HG02588 (cell line): ENCODE data around the gene TMEM39B.
"Not testable (repeated sequence)": the region's sequence is repeated elsewhere in the genome, so short reads cannot be mapped to it uniquely, and the experiment has no call there.

Source experiments
- ATAC-seq: cut with Tn5 transposase; IDR thresholded peaks from one replicate; pipeline ENCODE4 v1.9.1; 2021; ENCODE audit warnings: mild to moderate bottlenecking, moderate library complexity; ENCODE audit not compliant: unreplicated experiment

The TMEM39B gene

DNA sequence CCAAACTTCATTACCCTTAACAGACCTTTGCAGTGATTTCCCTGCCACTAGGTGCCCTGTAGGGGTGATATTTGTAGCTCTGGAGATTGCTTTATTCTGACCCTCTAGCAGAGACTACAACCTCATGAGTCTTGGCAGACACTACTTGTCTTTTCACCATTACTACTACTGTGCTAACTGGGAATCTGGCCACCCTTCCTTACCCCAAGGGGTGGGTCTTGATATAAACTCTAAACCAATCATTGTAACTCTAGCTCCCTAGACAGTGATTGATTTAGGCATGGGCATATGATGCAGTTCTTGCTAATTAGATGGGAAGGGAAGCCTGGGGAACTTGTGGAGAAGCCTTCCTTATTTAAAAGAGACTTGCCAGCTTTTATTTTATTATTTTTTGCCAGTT lies 39.0 kb downstream of the TMEM39B start:
- no peak for ATAC-seq

DNA sequence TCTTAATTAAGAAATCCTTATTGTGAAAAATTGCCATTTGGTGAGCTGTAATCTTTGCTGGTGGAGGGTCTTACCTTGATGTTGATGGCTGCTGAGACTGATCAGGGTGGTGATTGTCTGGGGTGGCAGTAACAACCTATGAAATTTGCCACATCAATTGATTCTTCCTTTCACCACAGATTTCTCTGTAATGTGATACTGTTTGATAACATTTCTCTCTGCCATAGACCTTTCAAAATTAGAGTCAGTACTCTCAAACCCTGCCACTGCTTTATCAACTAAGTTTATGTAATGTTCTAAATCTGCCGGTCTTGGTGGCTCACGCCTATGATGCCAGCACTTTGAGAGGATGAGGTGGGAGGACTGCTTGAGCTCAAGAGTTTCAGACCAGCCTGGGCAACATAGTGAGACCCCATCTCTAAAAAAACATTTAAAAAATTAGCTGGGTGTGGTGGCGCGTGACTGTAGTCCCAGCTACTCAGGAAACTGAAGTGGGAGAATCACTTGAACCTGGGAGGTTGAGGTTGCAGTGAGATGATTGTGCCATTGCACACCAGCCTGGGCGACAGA lies 40.2 kb downstream of the TMEM39B start:
- no peak for ATAC-seq

GRCh38 chr1:32113436-32113835 lies 40.7 kb downstream of the TMEM39B start:
- ATAC-seq = not testable (repeated sequence)

- ATAC-seq = no peak
These were observed 41.7 kb downstream of the TMEM39B start for GRCh38 chr1:32114420-32114819.

DNA sequence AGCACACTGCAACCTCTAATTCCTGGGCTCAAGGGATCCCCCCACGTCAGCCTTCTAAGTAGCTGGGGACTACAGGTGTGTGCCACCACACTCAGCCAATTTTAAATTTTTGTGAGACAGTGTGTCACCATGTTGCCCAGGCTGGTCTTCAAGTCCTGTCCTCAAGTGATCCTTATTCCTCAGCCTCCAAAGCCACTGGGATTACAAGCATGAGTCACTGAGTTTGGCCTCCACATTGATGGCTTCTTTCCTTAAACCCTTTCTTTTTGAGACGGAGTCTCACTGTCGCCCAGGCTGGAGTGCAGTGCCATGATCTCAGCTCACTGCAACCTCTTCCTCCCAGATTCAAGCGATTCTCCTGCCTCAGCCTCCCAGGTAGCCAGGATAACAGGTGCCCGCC lies 42.8 kb downstream of the TMEM39B start:
- no peak for ATAC-seq

DNA sequence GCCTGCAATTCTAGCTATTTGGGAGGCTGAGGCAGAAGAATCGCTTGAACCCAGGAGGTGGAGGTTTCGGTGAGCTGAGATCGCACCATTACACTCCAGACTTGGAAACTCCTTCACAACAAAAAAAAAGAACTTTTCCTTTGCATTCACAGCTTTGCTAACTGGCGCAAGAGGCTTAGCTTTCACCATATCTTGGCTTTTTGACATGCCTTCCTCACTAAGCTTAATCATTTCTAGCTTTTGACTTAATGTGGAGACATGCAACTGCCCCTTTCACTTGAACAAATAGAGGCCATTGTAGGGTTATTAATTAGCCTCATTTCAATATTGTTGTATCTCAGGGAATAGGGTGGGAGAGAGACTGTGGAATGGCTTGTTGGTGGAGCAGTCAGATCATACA lies 43.8 kb downstream of the TMEM39B start:
- no peak for ATAC-seq

DNA sequence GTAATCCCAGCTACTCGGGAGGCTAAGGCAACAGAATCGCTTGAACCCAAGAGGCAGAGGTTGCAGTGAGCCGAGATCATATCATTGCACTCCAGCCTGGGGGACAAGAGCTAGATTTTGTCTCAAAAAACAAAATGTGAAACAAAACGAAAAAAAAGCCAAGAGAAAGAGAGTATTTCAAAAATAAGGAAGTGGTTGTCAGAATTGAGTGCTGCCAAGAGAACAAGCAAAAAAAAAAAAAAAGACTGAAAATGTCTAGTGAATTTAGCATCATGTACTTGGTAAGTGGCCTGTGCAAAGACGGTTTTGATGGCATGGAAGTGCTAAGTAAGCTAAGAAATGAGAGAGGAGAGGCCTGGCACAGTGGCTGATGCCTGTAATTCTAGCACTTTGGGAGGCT lies 49.4 kb downstream of the TMEM39B start:
- ATAC-seq = no peak

GRCh38 chr1:32123361-32123760 lies 50.6 kb downstream of the TMEM39B start:
- not testable (repeated sequence) for ATAC-seq

DNA sequence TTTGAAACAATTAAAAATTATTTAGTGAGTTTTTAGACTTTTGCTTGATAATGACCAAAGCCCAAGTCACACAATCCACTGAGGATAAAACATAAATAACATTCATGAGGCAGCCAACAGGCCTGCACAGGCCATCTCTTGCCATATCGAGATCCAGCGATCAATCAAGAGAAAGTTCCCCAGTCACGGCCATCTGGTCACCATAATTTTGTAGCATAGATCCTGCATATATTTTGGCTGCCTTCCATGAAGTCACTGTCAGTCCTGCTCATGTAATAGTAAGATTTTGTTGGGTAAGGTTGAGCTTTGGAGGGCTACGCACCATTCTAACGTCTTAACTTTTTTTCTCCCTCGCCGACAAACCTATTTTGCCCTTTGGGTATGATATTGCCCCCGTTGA lies 52.6 kb downstream of the TMEM39B start:
- ATAC-seq = no peak

- no peak for ATAC-seq
These were observed 54.0 kb downstream of the TMEM39B start for GRCh38 chr1:32126770-32127169.

- no peak for ATAC-seq
These were observed 54.9 kb downstream of the TMEM39B start for GRCh38 chr1:32127409-32128198.

GRCh38 chr1:32128479-32128878 lies 55.7 kb downstream of the TMEM39B start:
- ATAC-seq = no peak

DNA sequence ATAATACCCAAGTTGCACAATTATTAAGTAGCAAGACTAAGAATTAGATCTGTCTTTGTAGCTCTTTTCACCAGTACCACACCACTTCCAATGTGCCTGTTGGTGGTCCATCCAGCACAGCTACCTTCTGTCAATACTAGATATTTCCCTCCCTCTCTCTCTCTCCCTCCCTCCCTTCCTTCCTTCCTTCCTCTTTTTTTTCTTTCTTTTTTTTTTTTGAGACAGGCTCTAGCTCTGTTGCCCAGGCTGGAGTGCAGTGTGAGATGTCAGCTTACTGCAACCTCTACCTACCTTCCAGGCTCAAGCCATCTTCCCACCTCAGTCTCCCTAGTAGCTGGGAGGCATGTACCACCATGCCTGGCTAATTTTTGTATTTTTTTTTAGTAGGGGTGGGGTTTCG lies 56.2 kb downstream of the TMEM39B start:
- no peak for ATAC-seq

GRCh38 chr1:32133950-32134280 lies 61.2 kb downstream of the TMEM39B start:
- not testable (repeated sequence) for ATAC-seq

- ATAC-seq = no peak
These were observed 64.4 kb downstream of the TMEM39B start for GRCh38 chr1:32137111-32137510.

DNA sequence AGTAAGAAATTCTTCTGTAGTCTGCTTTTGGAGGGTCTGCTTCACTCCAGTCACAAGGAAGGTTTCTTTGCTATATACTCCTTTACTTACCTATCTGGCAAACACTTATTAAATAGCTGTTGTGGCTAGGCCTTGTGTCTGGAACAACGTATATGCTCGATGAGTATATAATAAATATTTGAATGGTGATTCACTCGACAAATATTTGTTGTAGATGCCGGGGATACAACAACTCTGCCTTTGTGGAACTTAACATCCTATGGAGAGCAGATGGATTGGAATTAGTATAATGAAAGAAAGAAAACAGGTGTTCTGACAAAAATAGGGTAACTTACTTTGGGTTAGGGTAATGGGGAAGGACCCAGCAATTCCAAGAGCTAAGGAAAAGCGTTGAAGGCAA lies 66.2 kb downstream of the TMEM39B start:
- no peak for ATAC-seq

DNA sequence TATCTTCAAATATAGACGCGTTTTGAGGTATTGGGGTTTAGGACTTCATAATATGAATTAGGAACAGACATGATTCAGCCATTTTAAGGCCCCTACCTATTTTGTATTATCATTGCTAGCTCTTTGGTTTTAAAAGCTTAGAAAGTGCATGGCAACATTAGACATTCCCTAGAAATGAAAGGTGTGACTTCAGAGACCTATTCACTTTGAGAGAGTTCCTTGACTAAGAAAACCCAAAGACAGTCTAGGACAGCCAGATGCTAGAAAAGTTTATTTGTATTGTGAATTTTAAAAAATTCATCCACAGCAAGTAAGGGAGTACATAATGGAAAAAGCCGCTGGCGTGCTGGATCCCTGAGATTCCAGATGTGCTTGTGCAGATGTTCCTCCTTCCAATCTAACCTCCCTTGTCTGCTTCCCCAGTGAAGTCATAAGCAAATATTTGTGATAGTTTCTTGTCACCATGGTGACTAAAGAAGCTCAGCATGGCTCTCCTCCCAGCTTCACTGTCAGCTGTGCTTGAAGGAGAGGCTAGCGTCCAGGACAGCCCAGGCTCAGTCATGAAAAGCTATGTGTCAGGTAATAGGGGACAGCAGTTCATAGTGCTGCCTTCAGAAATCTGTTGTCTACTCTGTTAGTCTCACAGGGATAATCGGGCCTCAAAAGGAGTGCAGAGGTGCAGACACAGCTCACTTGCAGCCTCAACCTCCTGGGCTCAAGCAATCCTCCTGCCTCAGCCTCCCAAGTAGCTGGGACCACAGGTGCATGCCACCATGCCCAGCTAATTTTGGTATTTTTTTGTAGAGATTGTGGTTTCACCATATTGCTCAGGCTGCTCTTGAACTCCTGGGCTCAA lies 69.9 kb downstream of the TMEM39B start:
- ATAC-seq = no peak

- ATAC-seq = not testable (repeated sequence)
These were observed 70.6 kb downstream of the TMEM39B start for GRCh38 chr1:32143302-32143695.

DNA sequence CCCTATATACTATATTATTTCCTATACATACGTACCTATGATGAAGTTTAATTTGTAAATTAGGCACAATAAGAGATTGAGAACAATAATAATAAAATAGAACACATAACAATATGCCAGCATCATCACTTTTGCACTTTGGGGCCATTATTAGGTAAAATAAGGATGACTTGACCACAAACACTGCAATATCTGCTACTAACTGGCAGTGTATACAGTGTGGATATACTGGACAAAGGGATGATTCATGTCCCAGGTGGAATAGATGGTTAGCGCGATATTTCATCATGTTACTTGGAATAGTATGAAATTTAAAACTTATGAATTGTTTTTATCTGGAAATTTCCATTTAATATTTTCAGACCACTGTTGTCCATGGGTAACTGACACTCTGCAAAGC lies 71.3 kb downstream of the TMEM39B start:
- no peak for ATAC-seq

DNA sequence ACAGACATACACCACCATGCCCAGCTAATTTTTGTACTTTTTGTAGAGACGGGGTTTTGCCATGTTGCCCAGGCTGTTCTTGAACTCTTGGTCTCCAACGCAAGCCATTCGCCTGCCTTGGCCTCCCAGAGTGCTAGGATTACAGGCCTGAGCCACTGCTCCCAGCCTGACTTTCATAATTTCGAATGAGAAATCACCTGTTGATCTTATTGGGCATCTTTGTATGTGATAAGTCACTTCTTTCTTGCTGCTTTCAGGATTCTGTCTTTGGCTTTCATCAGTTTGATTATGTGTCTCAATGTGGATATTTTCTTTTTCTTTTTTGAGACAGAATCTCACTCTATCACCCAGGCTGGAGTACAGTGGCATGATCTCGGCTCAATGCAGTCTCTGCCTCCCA lies 75.1 kb downstream of the TMEM39B start:
- ATAC-seq = not testable (repeated sequence)

DNA sequence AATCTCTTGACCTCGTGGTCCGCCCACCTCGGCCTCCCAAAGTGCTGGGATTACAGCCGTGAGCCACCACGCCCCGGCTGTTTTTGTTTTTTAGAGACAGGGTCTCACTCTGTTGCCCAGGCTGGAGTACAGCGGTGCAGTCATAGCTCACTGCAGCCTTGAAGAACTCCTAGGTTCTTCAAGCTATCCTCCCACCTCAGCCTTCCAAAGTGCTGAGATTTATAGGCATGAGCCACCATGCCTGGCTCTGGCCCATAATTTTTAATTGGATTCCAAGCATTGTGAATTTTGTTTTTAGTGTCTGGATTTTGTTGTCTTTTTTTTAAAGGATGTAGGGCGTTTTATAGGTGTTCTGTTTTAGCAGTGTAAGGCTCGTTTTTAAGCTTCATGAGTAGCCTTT lies 78.1 kb downstream of the TMEM39B start:
- no peak for ATAC-seq

- no peak for ATAC-seq
These were observed 78.6 kb downstream of the TMEM39B start for GRCh38 chr1:32151319-32151787.
